ENCODE results near the gene SEMA3D.

The SEMA3D gene

DNA sequence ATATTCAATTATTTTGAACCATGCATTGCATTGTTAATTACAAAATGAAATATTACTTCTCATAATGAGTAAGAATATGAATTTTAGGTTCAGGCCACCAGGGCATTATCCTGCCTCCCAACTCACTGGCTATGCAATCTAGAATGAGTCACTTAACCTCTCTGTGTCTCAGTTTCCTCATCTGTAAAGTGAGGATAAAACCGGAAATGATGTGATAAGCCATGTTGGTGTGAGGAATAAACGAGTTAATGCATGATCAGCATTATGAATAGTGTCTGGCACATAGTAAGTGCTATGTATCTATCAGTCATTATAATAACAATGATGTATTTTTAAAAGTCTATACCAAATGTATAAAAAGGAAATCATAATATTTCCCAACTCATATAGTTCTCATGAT is 85.5 kb downstream of the SEMA3D start:
- Mint-ChIP-seq H3K27ac (no peak overlapping the region), H3K4me1 (peaks cover 28% of the 10 kb centered on the region), H3K9me3 (no peaks in the 10 kb centered on the region), H3K27me3 (ENCODE audit: low read depth) (no peaks in the 10 kb centered on the region), H3K36me3 (ENCODE audit: low read depth) (peaks cover 4% of the 10 kb centered on the region), H3K4me3 (no peak overlapping the region)
- TF ChIP-seq, protein P1, sequence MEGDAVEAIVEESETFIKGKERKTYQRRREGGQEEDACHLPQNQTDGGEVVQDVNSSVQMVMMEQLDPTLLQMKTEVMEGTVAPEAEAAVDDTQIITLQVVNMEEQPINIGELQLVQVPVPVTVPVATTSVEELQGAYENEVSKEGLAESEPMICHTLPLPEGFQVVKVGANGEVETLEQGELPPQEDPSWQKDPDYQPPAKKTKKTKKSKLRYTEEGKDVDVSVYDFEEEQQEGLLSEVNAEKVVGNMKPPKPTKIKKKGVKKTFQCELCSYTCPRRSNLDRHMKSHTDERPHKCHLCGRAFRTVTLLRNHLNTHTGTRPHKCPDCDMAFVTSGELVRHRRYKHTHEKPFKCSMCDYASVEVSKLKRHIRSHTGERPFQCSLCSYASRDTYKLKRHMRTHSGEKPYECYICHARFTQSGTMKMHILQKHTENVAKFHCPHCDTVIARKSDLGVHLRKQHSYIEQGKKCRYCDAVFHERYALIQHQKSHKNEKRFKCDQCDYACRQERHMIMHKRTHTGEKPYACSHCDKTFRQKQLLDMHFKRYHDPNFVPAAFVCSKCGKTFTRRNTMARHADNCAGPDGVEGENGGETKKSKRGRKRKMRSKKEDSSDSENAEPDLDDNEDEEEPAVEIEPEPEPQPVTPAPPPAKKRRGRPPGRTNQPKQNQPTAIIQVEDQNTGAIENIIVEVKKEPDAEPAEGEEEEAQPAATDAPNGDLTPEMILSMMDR (IDR thresholded peaks at IDR 0.05; ENCODE audit: unreplicated experiment in 3 of 3) = no peak

DNA sequence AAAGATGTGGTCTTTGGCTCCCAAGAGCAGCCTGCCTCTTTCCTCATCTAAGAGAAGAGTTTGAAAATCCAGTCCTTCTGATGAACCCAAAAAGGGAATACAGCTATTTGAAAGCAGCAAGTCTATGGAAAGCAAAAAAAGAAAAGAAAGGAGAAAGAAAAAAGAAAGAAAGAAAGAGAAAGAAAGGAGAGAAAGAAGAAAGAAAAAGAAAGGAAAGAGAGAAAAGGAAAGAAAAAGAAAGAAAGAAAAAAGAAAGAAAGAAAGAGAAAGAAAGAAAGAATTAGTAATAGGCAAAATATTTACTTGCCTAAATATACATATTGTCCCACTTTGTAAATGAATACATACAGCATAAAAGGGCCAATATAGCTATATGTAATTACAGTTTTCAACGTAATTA is 89.0 kb downstream of the SEMA3D start:
- H3K9me3 Mint-ChIP-seq = no peaks in the 10 kb centered on the region
- H3K27me3 Mint-ChIP-seq (ENCODE audit: low read depth) = no peaks in the 10 kb centered on the region
- TF ChIP-seq, protein P1 (IDR thresholded peaks at IDR 0.05; ENCODE audit: unreplicated experiment in 3 of 3) = no peak

DNA sequence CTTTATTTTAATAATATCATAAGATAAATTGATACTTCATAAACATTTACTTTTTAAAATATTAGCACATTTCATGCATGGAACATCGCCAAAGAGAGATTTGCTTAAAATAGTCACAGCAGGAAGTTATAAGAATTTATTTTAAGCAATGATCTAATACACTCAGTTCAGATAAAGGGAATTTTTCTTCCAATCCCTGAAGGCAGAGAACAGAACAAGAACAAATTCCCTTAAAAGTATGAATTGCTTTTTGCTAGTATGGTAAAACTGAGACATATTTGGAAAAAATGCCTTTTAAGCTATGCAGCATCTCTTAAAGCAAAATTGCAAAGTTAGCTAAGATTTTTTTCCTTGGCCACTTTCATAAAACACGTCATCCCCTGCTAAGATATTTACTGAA is 91.0 kb downstream of the SEMA3D start:
- peaks cover 15% of the 10 kb centered on the region for H3K4me1 Mint-ChIP-seq
- no peaks in the 10 kb centered on the region for H3K9me3 Mint-ChIP-seq
- TF ChIP-seq, protein P1 (IDR thresholded peaks at IDR 0.05; ENCODE audit: unreplicated experiment in 3 of 3) = no peak
- H3K36me3 Mint-ChIP-seq (ENCODE audit: low read depth) = peaks cover 9% of the 10 kb centered on the region
- peak overlapping the region; percentile 35 to 85 (median 81) for H3K27ac Mint-ChIP-seq
- no peak overlapping the region for H3K4me3 Mint-ChIP-seq
- no peaks in the 10 kb centered on the region for H3K27me3 Mint-ChIP-seq (ENCODE audit: low read depth)

More for the DNA sequence above, 89.0 kb downstream of the SEMA3D start:
- H3K36me3 Mint-ChIP-seq (ENCODE audit: low read depth) = peaks cover 9% of the 10 kb centered on the region
- peaks cover 10% of the 10 kb centered on the region for H3K4me1 Mint-ChIP-seq
- H3K4me3 Mint-ChIP-seq = no peak overlapping the region
- no peak overlapping the region for H3K27ac Mint-ChIP-seq

DNA sequence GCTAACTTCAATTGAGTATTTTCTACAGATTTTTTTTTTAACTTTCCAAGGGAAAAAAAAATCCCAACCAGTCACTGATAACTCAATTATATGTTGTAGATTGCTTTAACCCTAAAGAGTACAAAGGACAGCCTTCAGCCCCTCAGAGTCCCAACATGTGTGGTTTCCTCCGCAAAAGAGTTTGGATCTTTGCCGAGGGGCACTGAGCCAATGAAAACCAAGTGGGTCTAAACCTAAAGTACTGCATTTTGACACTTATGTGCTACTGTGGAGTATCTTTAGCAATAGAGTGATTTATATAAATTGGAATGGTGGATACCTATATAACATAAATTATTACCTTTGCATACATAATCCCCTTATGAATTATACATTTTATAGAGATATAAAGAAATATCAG is 91.5 kb downstream of the SEMA3D start:
- TF ChIP-seq, protein P1 (IDR thresholded peaks at IDR 0.05; ENCODE audit: unreplicated experiment in 3 of 3) = no peak
- Mint-ChIP-seq H3K27me3 (ENCODE audit: low read depth) (no peaks in the 10 kb centered on the region), H3K36me3 (ENCODE audit: low read depth) (peaks cover 9% of the 10 kb centered on the region), H3K27ac (no peak overlapping the region), H3K9me3 (no peaks in the 10 kb centered on the region), H3K4me1 (peaks cover 15% of the 10 kb centered on the region), H3K4me3 (no peak overlapping the region)

DNA sequence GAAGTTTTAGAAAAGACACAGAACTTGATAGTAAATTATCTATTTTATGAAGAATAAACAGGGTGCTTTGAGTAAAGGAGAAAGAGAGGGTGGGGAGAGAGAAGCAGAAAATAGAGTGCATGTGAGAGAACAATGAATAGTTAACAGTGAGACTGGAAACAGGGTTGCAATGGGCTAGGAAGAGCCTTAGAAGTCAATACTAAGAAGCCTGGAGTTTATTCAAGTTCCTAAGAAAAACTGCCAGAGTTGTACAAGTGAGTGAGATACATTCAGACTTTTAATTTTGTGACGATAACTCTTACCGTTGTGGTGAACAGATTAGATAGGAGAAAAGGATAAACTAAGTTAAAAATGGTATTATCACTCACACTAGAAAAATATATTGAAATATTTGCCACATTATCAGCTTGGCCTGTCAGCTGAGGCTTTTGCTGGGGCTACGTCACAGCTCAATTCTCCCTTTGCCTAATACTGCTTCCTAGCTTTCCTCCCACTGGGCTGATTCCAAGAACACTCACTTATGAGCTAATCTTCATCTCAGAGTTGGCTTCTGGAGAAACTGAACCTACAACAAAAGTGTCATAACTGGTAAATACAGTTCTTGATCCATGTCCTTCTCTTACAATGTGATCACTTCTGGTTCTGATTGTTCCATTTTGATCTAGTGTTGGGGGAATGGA is 92.7 kb downstream of the SEMA3D start:
- TF ChIP-seq, protein P1 (IDR thresholded peaks at IDR 0.05; ENCODE audit: unreplicated experiment in 3 of 3) = no peak
- peaks cover 16% of the 10 kb centered on the region for H3K36me3 Mint-ChIP-seq (ENCODE audit: low read depth)
- no peaks in the 10 kb centered on the region for H3K27me3 Mint-ChIP-seq (ENCODE audit: low read depth)
- H3K4me3 Mint-ChIP-seq = no peak overlapping the region
- H3K4me1 Mint-ChIP-seq = peaks cover 15% of the 10 kb centered on the region
- no peak overlapping the region for H3K27ac Mint-ChIP-seq
- H3K9me3 Mint-ChIP-seq = no peaks in the 10 kb centered on the region

DNA sequence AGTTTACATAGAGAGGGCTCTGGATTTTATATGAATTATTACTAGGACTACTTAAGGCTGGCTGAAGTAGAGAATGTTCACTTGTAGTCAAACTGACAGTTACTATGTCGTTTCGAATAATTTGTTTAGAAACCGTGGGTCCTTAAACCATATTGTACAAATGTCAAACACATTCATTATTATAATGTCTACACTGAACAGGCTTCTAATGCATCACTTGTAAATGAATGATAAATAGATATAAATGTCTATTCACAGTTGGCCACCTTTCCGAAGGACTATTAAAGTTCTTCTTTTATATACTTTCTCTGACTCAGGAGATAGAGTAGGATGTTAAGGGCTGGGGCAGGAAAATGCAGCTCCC is 95.3 kb downstream of the SEMA3D start:
- TF ChIP-seq, protein P1 (IDR thresholded peaks at IDR 0.05; ENCODE audit: unreplicated experiment in 3 of 3) = no peak
- no peaks in the 10 kb centered on the region for H3K9me3 Mint-ChIP-seq
- H3K4me3 Mint-ChIP-seq = no peak overlapping the region
- peaks cover 15% of the 10 kb centered on the region for H3K4me1 Mint-ChIP-seq
- H3K27ac Mint-ChIP-seq = peak overlapping the region in 2 of 3 experiments; percentile 32 to 35
- peaks cover 13% of the 10 kb centered on the region for H3K36me3 Mint-ChIP-seq (ENCODE audit: low read depth)
- H3K27me3 Mint-ChIP-seq (ENCODE audit: low read depth) = no peaks in the 10 kb centered on the region

All from nephron (organoid).